ENCODE data around the gene PLEKHG4B.

PLEKHG4B gene

DNA sequence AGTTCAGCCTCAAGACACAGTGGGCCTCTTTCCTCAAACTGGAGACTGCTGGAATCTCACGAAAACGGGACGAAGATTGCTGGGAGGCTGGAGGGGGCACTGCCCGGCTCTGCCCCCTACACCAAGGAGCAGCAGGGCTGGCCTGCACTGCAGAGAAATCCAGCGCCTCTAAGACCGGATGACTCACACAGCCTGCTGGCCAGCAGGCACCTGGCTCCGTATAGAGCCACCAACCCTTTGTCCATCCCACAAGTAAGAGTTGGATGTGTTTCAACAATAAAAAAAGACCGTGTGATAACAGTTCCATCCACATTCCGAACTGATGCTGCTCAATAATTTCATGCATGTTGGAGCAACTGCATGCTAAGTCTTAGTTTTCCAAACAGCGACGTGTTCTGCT lies 114.4 kb downstream of the PLEKHG4B start:
- Histone ChIP-seq H3K79me2 (ENCODE audit: insufficient read depth, low read length) (peaks cover 42% of the 10 kb centered on the region), H4K20me1 (ENCODE audit: insufficient read depth, low read length) (peaks cover 61% of the 10 kb centered on the region), H3K27ac (ENCODE audit: low read length) (no peak overlapping the region), H3K36me3 (ENCODE audit: insufficient read depth, low read length) (peaks cover 55% of the 10 kb centered on the region), H3K4me2 (ENCODE audit: insufficient read depth, low read length) (no peak overlapping the region), H3K4me1 (ENCODE audit: insufficient read depth, low read length) (no peaks in the 10 kb centered on the region), H3K27me3 (ENCODE audit: insufficient read depth, low read length, poor library complexity) (no peaks in the 10 kb centered on the region), H3K9ac (ENCODE audit: low read depth, low read length) (no peak overlapping the region), H2AFZ (ENCODE audit: low read depth, low read length) (no peak overlapping the region), H3K4me3 (ENCODE audit: low read depth in 1 of 2, low read length in 2 of 2) (no peak overlapping the region), H3K9me3 (ENCODE audit: insufficient read depth, low read length, severe bottlenecking) (no peaks in the 10 kb centered on the region)
- TF ChIP-seq EZH2 (IDR thresholded peaks at IDR 0.05; ENCODE audit: borderline replicate concordance, low read depth, low read length, severe bottlenecking), result no peak
- TF ChIP-seq, protein P1, sequence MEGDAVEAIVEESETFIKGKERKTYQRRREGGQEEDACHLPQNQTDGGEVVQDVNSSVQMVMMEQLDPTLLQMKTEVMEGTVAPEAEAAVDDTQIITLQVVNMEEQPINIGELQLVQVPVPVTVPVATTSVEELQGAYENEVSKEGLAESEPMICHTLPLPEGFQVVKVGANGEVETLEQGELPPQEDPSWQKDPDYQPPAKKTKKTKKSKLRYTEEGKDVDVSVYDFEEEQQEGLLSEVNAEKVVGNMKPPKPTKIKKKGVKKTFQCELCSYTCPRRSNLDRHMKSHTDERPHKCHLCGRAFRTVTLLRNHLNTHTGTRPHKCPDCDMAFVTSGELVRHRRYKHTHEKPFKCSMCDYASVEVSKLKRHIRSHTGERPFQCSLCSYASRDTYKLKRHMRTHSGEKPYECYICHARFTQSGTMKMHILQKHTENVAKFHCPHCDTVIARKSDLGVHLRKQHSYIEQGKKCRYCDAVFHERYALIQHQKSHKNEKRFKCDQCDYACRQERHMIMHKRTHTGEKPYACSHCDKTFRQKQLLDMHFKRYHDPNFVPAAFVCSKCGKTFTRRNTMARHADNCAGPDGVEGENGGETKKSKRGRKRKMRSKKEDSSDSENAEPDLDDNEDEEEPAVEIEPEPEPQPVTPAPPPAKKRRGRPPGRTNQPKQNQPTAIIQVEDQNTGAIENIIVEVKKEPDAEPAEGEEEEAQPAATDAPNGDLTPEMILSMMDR (IDR thresholded peaks at IDR 0.05; ENCODE audit: borderline replicate concordance, extremely low read depth, low read length, poor library complexity, severe bottlenecking), result no peak
- ATAC-seq (ENCODE audit: insufficient read depth, low read depth) (no peak), DNase-seq (no peak)

DNA sequence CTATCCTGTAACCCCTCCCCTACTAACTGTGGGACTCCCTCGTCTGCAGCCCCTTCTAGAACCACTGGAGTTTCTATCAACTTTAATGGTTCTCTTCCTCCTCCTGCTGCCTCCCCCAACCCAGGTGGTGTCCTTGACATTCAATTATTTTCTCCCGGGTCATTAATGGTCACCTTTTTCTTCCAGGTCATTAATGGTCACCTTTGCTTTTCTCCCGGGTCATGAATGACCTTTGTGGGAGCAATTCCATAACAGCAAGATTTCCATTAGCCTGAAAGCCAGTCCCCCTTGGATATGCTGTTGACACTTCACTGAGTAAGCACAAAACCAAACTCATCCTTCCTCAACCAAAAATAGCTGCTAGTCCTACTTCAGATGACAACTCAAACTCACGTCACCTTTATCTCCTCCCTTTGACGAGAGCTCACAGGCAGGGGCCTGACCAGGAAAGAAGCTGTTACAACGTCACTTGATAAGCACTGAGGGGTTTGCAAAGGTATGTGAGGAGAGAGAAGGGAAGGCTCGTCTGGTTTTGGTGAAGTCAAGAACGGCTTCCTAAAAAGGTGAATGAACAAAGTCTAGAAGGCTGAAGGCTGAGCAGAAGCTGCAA lies 115.1 kb downstream of the PLEKHG4B start:
- DNase-seq (no peak), ATAC-seq (ENCODE audit: insufficient read depth, low read depth) (no peak)
- H4K20me1 ChIP-seq (ENCODE audit: insufficient read depth, low read length), result peaks cover 56% of the 10 kb centered on the region
- H3K4me1 ChIP-seq (ENCODE audit: insufficient read depth, low read length), result no peaks in the 10 kb centered on the region
- no peak overlapping the region for H3K9ac ChIP-seq (ENCODE audit: low read depth, low read length)
- H3K36me3 ChIP-seq (ENCODE audit: insufficient read depth, low read length), result peaks cover 51% of the 10 kb centered on the region
- no peak overlapping the region for H3K27ac ChIP-seq (ENCODE audit: low read length)
- peaks cover 42% of the 10 kb centered on the region for H3K79me2 ChIP-seq (ENCODE audit: insufficient read depth, low read length)
- H3K4me3 ChIP-seq (ENCODE audit: low read depth in 1 of 2, low read length in 2 of 2), result no peak overlapping the region
- no peak overlapping the region for H2AFZ ChIP-seq (ENCODE audit: low read depth, low read length)
- no peak for TF ChIP-seq EZH2 (IDR thresholded peaks at IDR 0.05; ENCODE audit: borderline replicate concordance, low read depth, low read length, severe bottlenecking)
- TF ChIP-seq, protein P1 (IDR thresholded peaks at IDR 0.05; ENCODE audit: borderline replicate concordance, extremely low read depth, low read length, poor library complexity, severe bottlenecking), result no peak
- H3K9me3 ChIP-seq (ENCODE audit: insufficient read depth, low read length, severe bottlenecking), result no peaks in the 10 kb centered on the region
- H3K4me2 ChIP-seq (ENCODE audit: insufficient read depth, low read length), result no peak overlapping the region
- no peaks in the 10 kb centered on the region for H3K27me3 ChIP-seq (ENCODE audit: insufficient read depth, low read length, poor library complexity)

DNA sequence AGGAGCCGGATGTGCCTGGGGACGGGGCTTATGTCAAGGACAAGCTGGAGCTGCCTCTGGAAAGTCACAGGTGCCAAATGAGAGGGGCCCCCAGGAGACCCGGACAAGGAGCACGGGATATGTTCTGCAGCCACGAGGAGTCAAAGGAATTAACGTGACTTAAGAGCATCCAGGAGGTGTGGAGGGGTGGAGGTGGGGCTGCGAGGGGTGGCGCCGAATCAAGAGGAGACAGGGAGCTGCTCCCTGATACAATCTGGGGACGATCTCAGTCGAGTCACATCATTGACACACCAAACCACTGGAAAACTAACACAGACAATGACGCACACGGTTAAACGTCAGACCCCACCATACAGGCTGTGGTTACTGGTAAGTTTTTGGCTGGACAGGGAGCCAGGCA lies 115.6 kb downstream of the PLEKHG4B start:
- Histone ChIP-seq H2AFZ (ENCODE audit: low read depth, low read length) (no peak overlapping the region), H3K27me3 (ENCODE audit: insufficient read depth, low read length, poor library complexity) (no peaks in the 10 kb centered on the region), H3K27ac (ENCODE audit: low read length) (no peak overlapping the region), H3K36me3 (ENCODE audit: insufficient read depth, low read length) (peaks cover 47% of the 10 kb centered on the region), H3K4me3 (ENCODE audit: low read depth in 1 of 2, low read length in 2 of 2) (no peak overlapping the region), H4K20me1 (ENCODE audit: insufficient read depth, low read length) (peaks cover 50% of the 10 kb centered on the region), H3K4me1 (ENCODE audit: insufficient read depth, low read length) (no peaks in the 10 kb centered on the region), H3K79me2 (ENCODE audit: insufficient read depth, low read length) (peaks cover 42% of the 10 kb centered on the region), H3K9ac (ENCODE audit: low read depth, low read length) (no peak overlapping the region), H3K4me2 (ENCODE audit: insufficient read depth, low read length) (no peak overlapping the region), H3K9me3 (ENCODE audit: insufficient read depth, low read length, severe bottlenecking) (no peaks in the 10 kb centered on the region)
- TF ChIP-seq, protein P1 (IDR thresholded peaks at IDR 0.05; ENCODE audit: borderline replicate concordance, extremely low read depth, low read length, poor library complexity, severe bottlenecking), result no peak
- TF ChIP-seq EZH2 (IDR thresholded peaks at IDR 0.05; ENCODE audit: borderline replicate concordance, low read depth, low read length, severe bottlenecking), result no peak
- no peak for ATAC-seq (ENCODE audit: insufficient read depth, low read depth)
- DNase-seq, result no peak
